HCT116 (cell line): ENCODE data around the gene SCN2A. TPM values are rescaled to one million over a fixed set of nuclear protein-coding genes. Genes with fewer than 3 reads are reported as not detected.

Experiments used
- ATAC-seq: fragments of 200-7000 bp; cut with Tn5 transposase; 2 replicates; pipeline ENCODE4 v1.9.1; 2020; ENCODE audit warnings: mild to moderate bottlenecking, moderate library complexity
- BruUV-seq: library from RNA; stranded (reverse); fragments of 400-500 nt; replicated peaks from 2 replicates; lab custom pipeline; 2021; lab: Mats Ljungman, UMichigan
- CTCF ChIA-PET: fragments of 300-600 bp; sonication (Branson Sonifier 250); formaldehyde crosslinking; loops from one replicate; lab custom pipeline; 2021; ENCODE audit warnings: antibody characterized with exemption; lab: Charles Lee
- POLR2A ChIA-PET: fragments of 300-600, 350-600 bp; sonication (Branson Sonifier 250); formaldehyde crosslinking; loops from one replicate; lab custom pipeline; 2021; ENCODE audit warnings: antibody characterized with exemption; lab: Charles Lee
- RAD21 ChIA-PET, 2 experiments: fragments of 300-600 bp; sonication (Branson Sonifier 250); formaldehyde crosslinking; loops; one replicate each; lab custom pipeline; 2023; ENCODE audit warnings: low total read pairs in 2 of 2; ENCODE audit not compliant: uncharacterized antibody in 2 of 2, unreplicated experiment in 2 of 2, low non-redundant PET in 1 of 2; lab: Charles Lee
- DNase-seq: peaks from one replicate; pipeline ENCODE4 v3.0.0-alpha.2; 2010; ENCODE audit warnings: low read depth, low spot score
- H2AFZ ChIP-seq: fragments of 200-600 bp; shearing (Covaris generic), sonication (generic); 2 replicates; pipeline ENCODE4 v1.6.1; 2017; ENCODE audit warnings: low read depth, mixed run types, mixed read lengths, antibody characterized with exemption, low read length; ENCODE audit not compliant: poor library complexity, severe bottlenecking
- H3K27ac ChIP-seq: 2 replicates; pipeline ENCODE4 v1.5.1; 2012; ENCODE audit warnings: low read depth, low read length
- H3K27me3 ChIP-seq: fragments of 200-600 bp; sonication (generic); 2 replicates; pipeline ENCODE4 v1.6.1; 2016; ENCODE audit warnings: mixed run types, low read length, mixed read lengths; ENCODE audit not compliant: insufficient read depth
- H3K36me3 ChIP-seq, 2 experiments: fragments of 200-500 bp in 1 of 2; fragments of 200-600 bp in 1 of 2; sonication (Bioruptor generic) in 1 of 2; sonication (generic) in 1 of 2; 2 replicates each; pipeline versions ENCODE4 v1.5.1 to v1.6.1; 2014 to 2016; ENCODE audit warnings: low read length in 2 of 2, inconsistent platforms in 1 of 2, mixed read lengths in 1 of 2, mixed run types in 1 of 2; ENCODE audit not compliant: insufficient read depth in 2 of 2, control insufficient read depth in 1 of 2
- H3K4me1 ChIP-seq, 2 experiments: fragments of 200-600 bp in 1 of 2; sonication (generic) in 1 of 2; 2 replicates each; pipeline versions ENCODE4 v1.5.1 to v1.6.1; 2012 to 2017; ENCODE audit warnings: low read length in 2 of 2, inconsistent platforms in 1 of 2, mild to moderate bottlenecking in 1 of 2, mixed read lengths in 1 of 2, mixed run types in 1 of 2, moderate library complexity in 1 of 2; ENCODE audit not compliant: insufficient read depth in 2 of 2, control insufficient read depth in 1 of 2
- H3K4me2 ChIP-seq: fragments of 200-600 bp; sonication (generic); 2 replicates; pipeline ENCODE4 v1.6.1; 2017; ENCODE audit warnings: mixed run types, low read length, mixed read lengths
- H3K4me3 ChIP-seq, 2 experiments: fragments of 200-600 bp in 1 of 2; sonication (generic) in 1 of 2; replicated peaks in 1 of 2; 2 replicates each; pipeline ENCODE4 v1.5.1; 2011 to 2016; ENCODE audit warnings: low read length in 2 of 2, control low read depth in 1 of 2, low read depth in 1 of 2, mild to moderate bottlenecking in 1 of 2, mixed read lengths in 1 of 2, mixed run types in 1 of 2
- H3K79me2 ChIP-seq: fragments of 200-600 bp; sonication (generic); 2 replicates; pipeline ENCODE4 v1.6.1; 2017; ENCODE audit warnings: mild to moderate bottlenecking, mixed run types, low read length, moderate library complexity, mixed read lengths; ENCODE audit not compliant: insufficient read depth
- H3K9ac ChIP-seq: fragments of 200-600 bp; sonication (generic); 2 replicates; pipeline ENCODE4 v1.6.1; 2016; ENCODE audit warnings: low read length, mixed read lengths
- H3K9me2 ChIP-seq: fragments of 200-600 bp; sonication (generic), shearing (Covaris generic); 2 replicates; pipeline ENCODE4 v1.6.1; 2017; ENCODE audit warnings: mixed run types, mild to moderate bottlenecking, moderate library complexity; ENCODE audit not compliant: insufficient read depth
- H3K9me3 ChIP-seq, 2 experiments: fragments of 200-500 bp in 1 of 2; fragments of 200-600 bp in 1 of 2; sonication (Bioruptor generic) in 1 of 2; sonication (generic) in 1 of 2; 2 replicates each; pipeline ENCODE4 v1.6.1; 2014 to 2017; ENCODE audit warnings: low read length in 2 of 2, mixed read lengths in 2 of 2, inconsistent platforms in 1 of 2, low read depth in 1 of 2, mild to moderate bottlenecking in 1 of 2, mixed run types in 1 of 2, moderate library complexity in 1 of 2; ENCODE audit not compliant: control insufficient read depth in 1 of 2, insufficient read depth in 1 of 2
- H4K20me1 ChIP-seq: fragments of 200-600 bp; sonication (generic), shearing (Covaris generic); 2 replicates; pipeline ENCODE4 v1.6.1; 2017; ENCODE audit warnings: mixed run types, mild to moderate bottlenecking, moderate library complexity; ENCODE audit not compliant: insufficient read depth
- EZH2 ChIP-seq: fragments of 200-600 bp; sonication (generic); IDR thresholded peaks from 2 replicates; pipeline ENCODE4 v1.6.1; 2017; ENCODE audit warnings: antibody characterized with exemption, mixed run types
- FOSL1 ChIP-seq: IDR thresholded peaks from 2 replicates; pipeline ENCODE4 v1.6.1; 2012; ENCODE audit warnings: low read depth
- POLR2AphosphoS5 ChIP-seq: IDR thresholded peaks from 2 replicates; pipeline ENCODE4 v1.6.1; 2011; ENCODE audit warnings: mild to moderate bottlenecking, low read depth, low read length, moderate library complexity
- SP1 ChIP-seq: IDR thresholded peaks from 2 replicates; pipeline ENCODE4 v1.6.1; 2012; ENCODE audit warnings: low read depth
- SRF ChIP-seq: IDR thresholded peaks from 2 replicates; pipeline ENCODE4 v1.6.1; 2012; ENCODE audit warnings: low read depth
- YY1 ChIP-seq: IDR thresholded peaks from 2 replicates; pipeline ENCODE4 v1.6.1; 2011; ENCODE audit warnings: low read length, low read depth, moderate library complexity, mild to moderate bottlenecking; ENCODE audit not compliant: insufficient replicate concordance; ENCODE audit errors: extremely low read depth
- intact Hi-C: fragments of 100-400 bp; cut with micrococcal nuclease; formaldehyde crosslinking; loops from 2 replicates; pipeline ENCODE4 v1.10.0; 2022
- total RNA-seq: library from RNA; stranded (reverse); gene quantifications from one replicate; pipeline ENCODE4 v1.2.1, GENCODE V29; 2021; ENCODE audit not compliant: unreplicated experiment
- TF ChIP-seq, protein P1 (sequence below): IDR thresholded peaks from 2 replicates; pipeline ENCODE4 v1.6.1; 2012
- TF ChIP-seq, protein P2 (sequence below), 3 experiments: fragments of 200-600 bp in 1 of 3; sonication (generic) in 1 of 3; IDR thresholded peaks in 2 of 3; conservative IDR thresholded peaks in 1 of 3; 2 replicates each; pipeline ENCODE4 v1.5.1; 2012 to 2017; ENCODE audit warnings: low read depth in 2 of 3, low read length in 2 of 3, antibody characterized with exemption in 1 of 3, borderline replicate concordance in 1 of 3, control low read depth in 1 of 3, mild to moderate bottlenecking in 1 of 3, mixed read lengths in 1 of 3, mixed run types in 1 of 3, moderate library complexity in 1 of 3; ENCODE audit not compliant: insufficient read depth in 1 of 3
- TF ChIP-seq, protein P3 (sequence below): IDR thresholded peaks from 2 replicates; pipeline ENCODE4 v1.6.1; 2012; ENCODE audit warnings: low read depth
- TF ChIP-seq, protein P4 (sequence below): IDR thresholded peaks from 2 replicates; pipeline ENCODE4 v1.6.1; 2012

The SCN2A gene
- total RNA-seq, 1 experiment from 2014 or later: 0.25 TPM

DNA sequence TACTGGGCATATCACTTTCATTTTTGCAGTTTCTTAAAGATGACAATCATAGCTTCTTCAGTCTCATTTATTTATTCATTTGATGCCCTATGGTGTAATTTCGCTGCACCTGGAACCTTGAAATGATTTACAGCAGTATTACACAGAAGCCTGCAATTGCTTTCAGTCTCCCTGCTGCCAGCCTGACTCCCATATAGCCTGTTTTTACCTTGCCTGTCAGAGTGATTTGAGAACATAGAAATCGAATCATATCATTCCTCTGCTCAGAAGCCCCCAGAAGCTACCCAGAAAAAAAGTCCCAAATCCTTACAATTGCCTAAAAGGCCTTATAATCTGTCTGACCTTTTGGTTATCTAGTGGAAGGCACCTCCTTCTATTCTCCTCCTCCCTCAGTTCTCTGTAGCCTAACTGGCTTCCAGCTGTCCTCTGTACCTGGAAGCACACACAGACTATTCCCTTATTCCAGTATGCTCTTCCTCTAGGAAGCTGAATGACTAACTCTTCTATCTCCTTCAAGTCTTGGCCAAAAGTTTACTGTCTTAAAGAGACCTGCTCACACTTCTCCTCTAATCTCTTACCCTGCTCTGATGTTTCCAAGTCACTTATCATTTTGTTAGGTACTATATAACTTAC, 48.0 kb upstream of the SCN2A start:
- Histone ChIP-seq H3K4me1 (no peaks in the 10 kb centered on the region), H3K4me2 (no peak overlapping the region), H3K9me2 (no peaks in the 10 kb centered on the region), H3K4me3 (no peak overlapping the region), H3K9me3 (no peaks in the 10 kb centered on the region), H3K36me3 (no peaks in the 10 kb centered on the region), H3K79me2 (no peaks in the 10 kb centered on the region), H2AFZ (no peak overlapping the region), H3K27ac (no peak overlapping the region), H4K20me1 (no peaks in the 10 kb centered on the region), H3K9ac (no peak overlapping the region)
- no TSS peak for BruUV-seq
- no peak for DNase-seq
- ATAC-seq: no peak
- intact Hi-C loops: no loop called here
- TF ChIP-seq, protein P1, sequence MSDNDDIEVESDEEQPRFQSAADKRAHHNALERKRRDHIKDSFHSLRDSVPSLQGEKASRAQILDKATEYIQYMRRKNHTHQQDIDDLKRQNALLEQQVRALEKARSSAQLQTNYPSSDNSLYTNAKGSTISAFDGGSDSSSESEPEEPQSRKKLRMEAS: no peak
- TF ChIP-seq, protein P2, sequence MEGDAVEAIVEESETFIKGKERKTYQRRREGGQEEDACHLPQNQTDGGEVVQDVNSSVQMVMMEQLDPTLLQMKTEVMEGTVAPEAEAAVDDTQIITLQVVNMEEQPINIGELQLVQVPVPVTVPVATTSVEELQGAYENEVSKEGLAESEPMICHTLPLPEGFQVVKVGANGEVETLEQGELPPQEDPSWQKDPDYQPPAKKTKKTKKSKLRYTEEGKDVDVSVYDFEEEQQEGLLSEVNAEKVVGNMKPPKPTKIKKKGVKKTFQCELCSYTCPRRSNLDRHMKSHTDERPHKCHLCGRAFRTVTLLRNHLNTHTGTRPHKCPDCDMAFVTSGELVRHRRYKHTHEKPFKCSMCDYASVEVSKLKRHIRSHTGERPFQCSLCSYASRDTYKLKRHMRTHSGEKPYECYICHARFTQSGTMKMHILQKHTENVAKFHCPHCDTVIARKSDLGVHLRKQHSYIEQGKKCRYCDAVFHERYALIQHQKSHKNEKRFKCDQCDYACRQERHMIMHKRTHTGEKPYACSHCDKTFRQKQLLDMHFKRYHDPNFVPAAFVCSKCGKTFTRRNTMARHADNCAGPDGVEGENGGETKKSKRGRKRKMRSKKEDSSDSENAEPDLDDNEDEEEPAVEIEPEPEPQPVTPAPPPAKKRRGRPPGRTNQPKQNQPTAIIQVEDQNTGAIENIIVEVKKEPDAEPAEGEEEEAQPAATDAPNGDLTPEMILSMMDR (IDR thresholded peaks at IDR 0.05 in 2 of 3, conservative IDR thresholded peaks at IDR 0.05 in 1 of 3; ENCODE audit: borderline replicate concordance in 1 of 3, insufficient read depth in 1 of 3, low read depth in 2 of 3, low read length in 2 of 3): no peak
- TF ChIP-seq SRF: no peak
- TF ChIP-seq SP1: no peak
- TF ChIP-seq EZH2: no peak
- TF ChIP-seq, all 23 proteins: peak for 0
- RAD21 ChIA-PET: no interaction called here
- H3K27me3 ChIP-seq: peaks cover 34% of the 10 kb centered on the region
- POLR2A ChIA-PET: no interaction called here
- CTCF ChIA-PET: interaction anchor here (1.5 kb wide), 1 partner anchor 12 kb away, joined by 8 read pairs; the partner anchor contains the start of gene SCN3A

DNA sequence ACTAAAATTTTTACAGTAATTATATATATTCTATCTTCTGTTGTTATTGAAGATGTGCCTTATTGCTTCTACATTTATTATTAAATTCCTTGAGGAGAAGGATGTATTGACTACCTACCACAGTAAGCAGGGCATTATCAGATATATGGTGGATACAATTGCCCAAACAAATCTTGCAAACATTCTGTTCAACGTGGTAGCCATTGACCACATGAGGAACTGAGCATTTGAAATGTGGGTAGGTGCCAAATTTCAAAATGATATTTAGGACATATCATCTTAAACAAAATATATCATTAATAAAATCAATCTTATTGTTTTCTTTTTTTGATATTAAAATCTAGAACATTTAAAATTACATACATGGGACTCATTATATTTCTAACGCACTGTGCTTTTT, 46.5 kb upstream of the SCN2A start:
- H3K27me3 ChIP-seq: peaks cover 41% of the 10 kb centered on the region; the same call in 1 of the 2 replicates
- no peaks in the 10 kb centered on the region for H3K79me2 ChIP-seq
- ChIA-PET RAD21 (no interaction called here), CTCF (no interaction called here), POLR2A (no interaction called here)
- intact Hi-C loops: no loop called here
- no peak overlapping the region for H3K4me2 ChIP-seq
- H3K27ac ChIP-seq: no peak overlapping the region
- no TSS peak for BruUV-seq
- H3K36me3 ChIP-seq: no peaks in the 10 kb centered on the region
- H3K9me2 ChIP-seq: no peaks in the 10 kb centered on the region
- no peak for DNase-seq
- no peak overlapping the region for H3K4me3 ChIP-seq
- H2AFZ ChIP-seq: no peak overlapping the region
- H4K20me1 ChIP-seq: no peaks in the 10 kb centered on the region
- no peak for ATAC-seq
- no peaks in the 10 kb centered on the region for H3K4me1 ChIP-seq
- H3K9me3 ChIP-seq: no peaks in the 10 kb centered on the region
- no peak overlapping the region for H3K9ac ChIP-seq
- TF ChIP-seq, protein P3, sequence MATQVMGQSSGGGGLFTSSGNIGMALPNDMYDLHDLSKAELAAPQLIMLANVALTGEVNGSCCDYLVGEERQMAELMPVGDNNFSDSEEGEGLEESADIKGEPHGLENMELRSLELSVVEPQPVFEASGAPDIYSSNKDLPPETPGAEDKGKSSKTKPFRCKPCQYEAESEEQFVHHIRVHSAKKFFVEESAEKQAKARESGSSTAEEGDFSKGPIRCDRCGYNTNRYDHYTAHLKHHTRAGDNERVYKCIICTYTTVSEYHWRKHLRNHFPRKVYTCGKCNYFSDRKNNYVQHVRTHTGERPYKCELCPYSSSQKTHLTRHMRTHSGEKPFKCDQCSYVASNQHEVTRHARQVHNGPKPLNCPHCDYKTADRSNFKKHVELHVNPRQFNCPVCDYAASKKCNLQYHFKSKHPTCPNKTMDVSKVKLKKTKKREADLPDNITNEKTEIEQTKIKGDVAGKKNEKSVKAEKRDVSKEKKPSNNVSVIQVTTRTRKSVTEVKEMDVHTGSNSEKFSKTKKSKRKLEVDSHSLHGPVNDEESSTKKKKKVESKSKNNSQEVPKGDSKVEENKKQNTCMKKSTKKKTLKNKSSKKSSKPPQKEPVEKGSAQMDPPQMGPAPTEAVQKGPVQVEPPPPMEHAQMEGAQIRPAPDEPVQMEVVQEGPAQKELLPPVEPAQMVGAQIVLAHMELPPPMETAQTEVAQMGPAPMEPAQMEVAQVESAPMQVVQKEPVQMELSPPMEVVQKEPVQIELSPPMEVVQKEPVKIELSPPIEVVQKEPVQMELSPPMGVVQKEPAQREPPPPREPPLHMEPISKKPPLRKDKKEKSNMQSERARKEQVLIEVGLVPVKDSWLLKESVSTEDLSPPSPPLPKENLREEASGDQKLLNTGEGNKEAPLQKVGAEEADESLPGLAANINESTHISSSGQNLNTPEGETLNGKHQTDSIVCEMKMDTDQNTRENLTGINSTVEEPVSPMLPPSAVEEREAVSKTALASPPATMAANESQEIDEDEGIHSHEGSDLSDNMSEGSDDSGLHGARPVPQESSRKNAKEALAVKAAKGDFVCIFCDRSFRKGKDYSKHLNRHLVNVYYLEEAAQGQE: no peak
- TF ChIP-seq POLR2AphosphoS5 (no peak), FOSL1 (no peak), YY1 (no peak)
- TF ChIP-seq, protein P2 (IDR thresholded peaks at IDR 0.05 in 2 of 3, conservative IDR thresholded peaks at IDR 0.05 in 1 of 3; ENCODE audit: borderline replicate concordance in 1 of 3, insufficient read depth in 1 of 3, low read depth in 2 of 3, low read length in 2 of 3): no peak
- TF ChIP-seq, protein P4, sequence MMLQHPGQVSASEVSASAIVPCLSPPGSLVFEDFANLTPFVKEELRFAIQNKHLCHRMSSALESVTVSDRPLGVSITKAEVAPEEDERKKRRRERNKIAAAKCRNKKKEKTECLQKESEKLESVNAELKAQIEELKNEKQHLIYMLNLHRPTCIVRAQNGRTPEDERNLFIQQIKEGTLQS: no peak
